GM19025 (cell line): Measurements from ENCODE around the gene UCK2.

Experiments
- ATAC-seq: cut with Tn5 transposase; IDR thresholded peaks from one replicate; pipeline ENCODE4 v1.9.1; 2021; ENCODE audit warnings: mild to moderate bottlenecking, low read depth, moderate library complexity; ENCODE audit not compliant: unreplicated experiment

The UCK2 gene

DNA sequence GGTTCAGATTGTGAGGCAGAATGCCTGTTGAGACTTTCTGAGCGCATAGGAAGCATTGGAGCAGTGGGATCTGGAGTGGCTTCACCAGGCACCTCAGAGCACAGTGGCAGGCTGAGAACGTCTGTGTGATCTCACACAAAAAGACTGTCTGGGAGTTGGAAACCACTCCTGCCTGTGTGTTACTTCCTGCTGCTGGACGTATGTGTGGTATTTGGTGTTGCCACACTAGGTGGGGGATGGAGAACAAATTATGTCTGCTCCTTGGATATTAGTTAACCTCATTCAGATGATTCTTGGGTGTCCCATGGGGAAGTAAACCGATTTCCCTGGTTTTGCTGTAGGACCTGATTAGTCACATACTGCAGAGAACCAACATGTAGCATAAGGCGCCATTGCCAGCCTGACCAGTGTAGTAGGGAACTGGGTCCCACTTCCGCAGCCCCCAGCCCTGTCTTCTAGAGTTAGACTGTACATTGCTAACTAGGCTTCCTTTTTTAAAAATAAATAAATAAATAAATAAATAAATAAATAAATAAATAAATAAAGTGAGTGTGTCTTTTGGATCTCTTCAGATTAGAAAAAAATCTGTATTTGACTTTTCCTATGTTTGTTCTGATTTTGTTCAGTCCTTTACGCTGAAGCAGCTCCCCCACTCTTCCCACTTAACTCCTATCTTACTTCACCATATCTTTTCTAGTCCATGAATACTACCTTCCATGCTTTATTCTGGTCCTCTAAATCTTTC is 26.9 kb downstream of the UCK2 start:
- no peak for ATAC-seq

DNA sequence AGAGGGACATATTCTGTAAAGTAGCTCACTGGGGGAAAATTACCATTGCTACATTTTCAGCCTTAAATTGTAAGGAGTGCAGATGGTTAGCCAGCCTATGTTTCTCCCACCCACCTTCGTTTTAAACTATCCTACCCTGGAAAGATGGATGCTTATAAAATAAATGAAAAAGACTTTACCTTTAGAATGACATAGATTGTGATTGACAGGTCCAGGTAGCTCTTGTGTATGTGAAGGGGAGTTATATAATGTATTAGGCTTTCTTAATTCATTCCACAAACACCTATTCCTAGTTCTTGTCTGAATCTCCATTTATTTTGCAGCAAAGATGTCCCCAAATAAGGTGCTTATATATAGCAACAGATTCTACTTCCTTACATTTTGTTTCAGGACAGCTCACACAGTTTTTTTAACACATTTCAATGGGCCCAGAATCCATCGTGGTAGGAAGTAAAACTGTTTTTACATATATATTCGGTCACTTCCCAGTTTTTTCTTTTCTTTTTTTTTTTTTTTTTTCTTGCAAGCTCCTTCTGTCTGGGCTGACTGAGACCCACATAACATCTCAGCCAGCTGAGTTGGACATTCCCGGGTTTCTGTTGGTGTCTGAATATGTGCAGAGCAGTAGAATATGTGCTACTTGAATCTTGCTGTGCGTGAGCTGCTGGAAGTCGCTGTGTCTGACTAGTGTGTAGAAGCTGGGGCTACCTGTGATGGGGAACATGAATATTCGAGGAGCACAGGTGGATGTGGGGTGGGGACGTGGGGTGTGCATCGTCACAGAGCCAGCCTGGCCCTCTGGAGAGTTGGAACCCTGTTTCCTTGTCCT is 27.8 kb downstream of the UCK2 start:
- no peak for ATAC-seq

DNA sequence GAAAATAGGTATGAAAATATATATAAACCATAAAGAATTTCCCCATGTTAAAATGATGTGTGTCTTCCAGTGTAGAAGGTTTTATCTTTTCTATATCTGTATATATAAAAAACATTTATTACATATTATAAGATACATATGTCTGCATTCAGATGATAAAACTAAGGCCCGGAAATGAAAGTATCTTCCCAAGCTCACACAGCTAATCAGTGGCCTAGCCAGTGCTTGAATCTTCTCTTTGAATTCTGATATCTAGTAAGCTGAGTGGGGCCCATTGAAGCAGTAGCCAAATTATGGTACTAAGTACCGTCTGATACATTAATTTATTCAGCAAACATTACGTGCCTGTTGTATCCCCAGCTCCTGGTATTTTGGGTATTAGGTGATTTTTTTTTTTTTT is 28.6 kb downstream of the UCK2 start:
- ATAC-seq, result no peak

DNA sequence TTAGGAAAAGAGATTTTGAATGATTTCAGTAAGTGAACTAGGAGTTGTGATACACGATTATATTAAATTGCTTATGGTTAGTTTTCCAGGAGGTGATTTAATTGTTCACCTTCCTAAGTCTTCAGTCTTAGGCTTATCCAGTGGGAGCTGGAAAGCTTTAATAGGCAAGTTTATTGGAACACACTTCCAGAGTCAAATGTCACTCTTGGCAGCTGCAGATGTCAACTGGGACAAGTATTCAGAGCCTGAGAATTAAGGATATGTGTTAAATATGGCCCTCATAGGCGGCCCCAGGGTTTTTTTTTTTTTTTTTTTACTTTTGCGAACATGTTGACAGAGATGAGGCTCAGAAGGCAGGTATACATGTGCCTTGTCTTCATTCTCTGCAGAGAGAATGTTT is 29.2 kb downstream of the UCK2 start:
- ATAC-seq, result no peak

DNA sequence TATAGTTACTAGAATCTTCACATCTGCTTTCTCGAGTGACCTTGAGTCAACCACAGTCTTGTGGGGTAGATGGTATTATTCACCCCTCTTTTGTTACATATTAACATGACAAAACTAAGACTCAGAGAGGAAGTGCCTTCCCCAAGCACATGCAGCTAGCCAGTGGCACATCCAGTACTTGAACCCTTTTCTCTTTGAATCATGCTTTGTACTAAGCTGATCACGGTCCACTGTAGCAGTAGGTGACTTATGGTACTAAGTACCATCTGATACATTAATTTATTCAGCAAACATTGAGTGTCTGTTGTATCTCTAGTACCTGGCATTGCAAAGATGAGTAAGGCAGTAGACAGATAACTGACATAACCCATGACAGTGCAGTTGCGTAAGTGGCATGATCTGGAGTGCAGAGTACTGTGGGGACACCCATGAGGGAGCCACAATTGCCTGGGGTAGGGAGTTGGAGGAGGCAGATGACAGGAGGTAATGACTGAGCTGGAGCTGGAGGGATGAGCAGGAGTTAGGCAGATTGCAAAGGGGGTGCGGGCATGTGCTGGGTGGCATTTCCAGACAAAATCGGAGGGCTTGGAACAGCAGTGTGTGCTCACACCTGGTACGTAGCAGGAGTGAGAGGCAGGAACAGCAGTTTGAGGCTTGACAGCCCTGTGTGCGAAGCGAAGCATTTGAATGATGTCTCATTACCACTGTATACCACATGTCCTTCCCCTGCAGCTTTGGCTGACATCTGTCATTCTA is 29.8 kb downstream of the UCK2 start:
- peak; percentile 94 for ATAC-seq

DNA sequence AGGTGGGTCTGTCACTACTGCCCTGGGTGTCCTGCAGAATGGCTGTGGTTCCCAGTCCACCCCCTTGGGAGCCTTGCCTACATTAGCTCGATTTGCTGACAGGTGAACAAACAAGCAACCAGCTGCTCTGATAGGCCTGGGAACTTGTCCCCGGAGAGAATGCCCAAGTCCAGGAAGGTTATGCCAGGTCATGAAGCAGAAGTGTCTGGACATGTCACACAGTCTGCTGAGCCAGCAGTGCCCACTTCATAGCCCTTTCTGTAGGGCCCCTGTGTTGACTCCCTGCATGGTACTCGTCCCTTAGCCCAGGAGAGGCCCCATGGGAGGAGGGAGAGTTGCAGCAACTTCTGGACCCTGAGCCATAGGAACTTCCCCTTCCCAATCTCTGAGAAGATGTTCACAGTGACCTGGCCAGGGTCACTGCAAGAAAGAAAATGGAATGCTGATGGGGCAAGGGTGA is 31.0 kb downstream of the UCK2 start:
- no peak for ATAC-seq

DNA sequence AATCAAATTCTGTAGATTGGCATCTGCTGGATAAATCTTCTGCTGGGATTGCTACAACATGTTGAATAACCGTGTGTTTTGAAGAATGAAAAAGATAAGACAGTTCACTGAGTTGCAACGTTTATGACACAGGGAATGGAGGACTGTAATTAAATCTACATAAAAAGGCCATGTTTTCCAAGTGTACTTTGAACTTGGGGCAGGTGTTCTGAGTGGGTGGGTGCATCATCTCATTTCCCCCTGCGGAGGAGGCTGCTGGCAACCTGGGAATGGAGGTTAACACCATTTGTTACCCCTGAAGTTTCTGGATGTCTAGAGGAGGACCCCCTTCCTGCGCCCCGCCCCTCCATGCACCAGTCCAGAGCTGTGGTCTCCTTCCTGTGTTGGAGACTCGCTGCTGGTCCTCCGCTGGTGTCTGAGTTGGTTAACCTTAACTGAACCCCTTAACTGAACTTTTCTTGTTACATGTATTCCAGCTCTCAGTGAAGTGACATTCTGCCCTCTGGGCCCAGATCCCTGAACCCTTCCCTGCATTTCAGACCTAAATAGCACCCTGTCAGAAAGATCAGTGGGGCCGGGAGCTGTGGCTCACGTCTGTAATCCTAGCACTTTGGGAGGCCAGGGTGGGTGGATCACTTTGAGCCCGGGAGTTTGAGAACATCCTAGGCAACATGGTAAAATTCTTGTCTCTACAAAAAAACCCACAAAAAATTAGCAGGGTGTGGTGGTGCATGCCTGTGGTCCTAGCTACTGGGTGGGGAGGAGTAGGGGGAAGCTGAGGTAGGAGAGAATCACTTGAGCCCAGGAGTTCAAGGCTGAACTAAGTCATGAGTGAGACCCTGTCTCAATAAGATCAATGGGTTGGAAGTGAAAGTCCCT is 31.8 kb downstream of the UCK2 start:
- ATAC-seq, result no peak

DNA sequence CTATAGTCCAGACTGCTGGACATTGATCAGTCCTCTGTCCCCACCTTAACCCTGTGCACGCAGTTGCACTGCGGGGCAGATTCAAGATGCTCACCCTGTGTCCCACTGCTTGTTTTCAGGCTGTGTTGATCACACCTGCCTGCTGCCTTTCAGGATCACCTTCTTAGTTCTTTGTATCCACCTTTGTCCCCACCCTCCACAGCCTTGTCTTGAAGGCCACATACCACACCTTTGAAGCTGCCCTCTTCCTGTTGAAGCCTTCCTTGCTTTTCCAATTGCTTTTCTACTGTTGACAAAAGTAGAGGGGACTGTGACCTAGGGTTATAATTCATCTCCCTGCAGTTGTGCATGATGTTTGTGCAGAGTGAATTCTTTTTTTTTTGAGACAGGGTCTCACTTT is 32.7 kb downstream of the UCK2 start:
- no peak for ATAC-seq

DNA sequence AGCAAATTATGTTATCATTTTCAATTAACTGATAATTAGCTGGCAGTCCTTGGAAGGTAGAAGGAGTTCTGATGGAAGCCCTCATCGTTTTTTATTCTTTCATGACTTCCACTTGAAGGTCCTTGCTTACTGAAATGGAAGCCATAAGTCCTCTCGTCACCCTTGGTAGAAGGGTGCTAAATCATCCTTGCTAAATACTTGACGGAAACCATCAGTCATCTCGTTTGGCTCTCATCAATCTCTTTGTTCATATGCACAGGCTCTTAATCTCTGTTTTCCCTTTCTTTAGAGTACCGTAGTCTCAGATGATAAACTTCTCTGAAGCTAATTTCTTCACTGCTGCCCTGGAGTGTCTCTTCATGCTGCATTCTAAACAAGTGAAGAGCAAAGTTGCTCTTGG is 34.5 kb downstream of the UCK2 start:
- no peak for ATAC-seq

DNA sequence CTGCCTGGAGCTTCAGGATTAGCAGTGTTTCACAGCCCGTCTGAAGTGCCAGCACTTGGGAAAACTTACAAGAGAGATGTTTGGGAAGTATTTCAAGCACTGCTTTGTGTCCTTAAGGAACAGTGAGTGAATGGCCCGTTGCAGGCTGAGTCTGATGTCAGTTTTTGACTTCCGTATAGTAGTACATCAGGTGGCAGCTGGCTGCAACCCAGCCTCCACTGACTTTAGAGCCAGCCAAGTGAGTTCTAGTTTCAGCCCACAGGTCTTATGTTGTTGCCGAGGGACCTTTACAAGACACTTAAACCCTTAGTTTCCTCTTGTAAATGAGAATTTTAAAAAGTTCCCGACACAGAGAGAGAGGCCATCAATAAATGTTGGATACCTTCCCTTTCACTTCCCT is 35.0 kb downstream of the UCK2 start:
- ATAC-seq, result no peak

DNA sequence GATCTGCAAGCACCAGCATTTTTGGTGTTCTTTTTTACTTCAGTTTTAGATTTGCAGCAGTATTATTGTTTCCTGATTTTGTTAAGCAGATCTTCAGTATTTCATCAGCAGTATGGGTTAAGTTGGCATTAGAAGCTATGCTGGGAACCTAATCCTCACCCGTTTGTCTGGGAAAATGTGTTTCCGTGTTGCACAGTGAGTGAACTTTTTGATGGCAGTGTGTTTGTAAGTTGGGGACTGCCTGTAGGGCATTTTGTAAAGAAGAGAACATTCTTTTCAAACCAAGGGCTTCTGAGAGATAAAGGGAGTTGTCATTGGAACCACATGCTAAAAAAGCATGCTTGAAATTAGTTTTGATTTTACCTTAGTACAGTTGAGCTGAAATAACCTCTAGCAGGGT is 35.9 kb downstream of the UCK2 start:
- ATAC-seq, result no peak

DNA sequence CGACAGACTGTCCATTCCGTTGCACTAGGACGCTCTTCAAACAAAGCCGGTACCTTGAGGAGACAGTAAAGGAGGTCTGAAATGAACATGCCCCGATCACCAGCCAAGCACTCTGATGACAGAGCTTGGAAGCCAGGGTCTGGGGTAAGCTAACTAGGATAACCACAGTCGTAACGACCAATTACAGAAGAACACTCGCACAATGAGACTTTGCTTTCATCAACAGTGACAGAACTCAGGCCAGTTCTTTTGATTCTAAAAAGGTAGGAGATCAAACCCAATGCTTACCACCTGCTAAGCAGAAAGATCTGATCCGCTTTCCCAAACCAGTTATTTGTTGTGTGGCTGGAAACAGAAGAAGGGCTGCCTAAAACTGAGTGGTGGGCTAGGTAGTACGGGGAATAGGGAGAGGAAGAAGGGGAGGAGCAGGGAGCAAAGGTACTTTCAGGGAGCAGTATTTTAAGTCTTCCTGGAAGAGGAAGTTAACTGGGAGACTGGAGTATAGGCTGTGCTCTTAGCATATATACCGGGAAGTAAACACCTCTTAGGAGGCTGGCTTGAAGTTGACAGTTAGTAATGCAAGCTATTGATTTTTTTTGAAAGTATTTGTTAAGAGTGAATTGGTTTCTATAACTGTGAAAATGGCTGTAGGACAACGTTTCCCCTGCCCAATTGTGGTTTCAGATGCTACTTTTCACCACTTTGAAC is 38.4 kb downstream of the UCK2 start:
- ATAC-seq, result no peak

DNA sequence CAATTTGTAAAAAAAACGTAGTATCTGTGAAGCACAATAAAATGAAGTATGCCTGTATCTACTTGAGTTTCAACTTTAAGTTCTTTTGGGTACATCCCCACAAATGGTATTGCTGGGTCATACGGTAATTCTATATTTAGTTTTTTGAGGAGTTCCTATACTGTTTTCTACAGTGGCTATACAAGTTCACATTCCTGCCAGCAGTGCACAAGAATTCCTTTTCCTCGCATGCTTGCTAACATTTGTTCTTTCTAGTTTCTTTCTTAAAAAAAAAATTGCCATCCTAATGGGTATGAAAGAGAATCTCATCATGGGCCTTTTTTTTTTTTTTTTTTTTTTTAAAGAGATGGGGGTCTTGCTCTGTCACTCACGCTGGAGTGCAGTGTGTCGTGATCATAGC is 41.9 kb downstream of the UCK2 start:
- ATAC-seq, result no peak

DNA sequence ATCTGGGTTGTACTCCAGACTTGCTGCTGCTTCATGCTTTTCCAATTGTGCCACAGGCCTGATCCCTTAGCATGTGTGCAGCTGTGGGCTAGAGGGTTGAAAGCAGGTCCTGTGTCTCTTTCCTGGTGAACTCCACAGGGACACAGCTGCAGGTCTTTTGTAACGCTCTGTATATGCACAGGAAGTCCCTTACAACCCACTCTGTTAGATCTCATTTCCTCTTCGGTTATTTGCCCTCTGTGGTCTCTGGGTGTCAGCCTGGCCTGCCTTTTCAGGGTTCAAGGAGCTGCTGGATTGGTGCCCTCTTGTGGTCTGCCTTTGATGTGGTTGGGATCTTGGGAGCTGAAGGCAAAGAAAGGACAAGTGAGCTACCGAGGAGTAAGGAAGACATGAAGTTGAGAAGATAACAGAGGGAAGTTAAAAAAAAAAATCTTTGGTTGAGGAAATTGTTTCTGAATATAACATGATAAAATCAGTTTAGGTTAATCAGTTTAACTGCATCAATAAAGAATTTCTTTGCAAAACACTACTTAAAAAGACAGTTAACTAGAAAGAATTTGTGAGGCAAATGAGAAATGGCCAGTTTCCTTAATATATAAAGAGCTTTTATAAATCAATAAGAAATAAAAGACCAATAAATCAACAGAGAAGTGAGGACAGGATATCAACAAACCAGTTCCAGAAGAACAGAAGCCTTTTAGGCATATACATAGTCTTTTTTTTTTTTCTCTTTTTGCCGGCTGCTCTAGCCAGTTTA is 44.1 kb downstream of the UCK2 start:
- peak; percentile 77 for ATAC-seq

DNA sequence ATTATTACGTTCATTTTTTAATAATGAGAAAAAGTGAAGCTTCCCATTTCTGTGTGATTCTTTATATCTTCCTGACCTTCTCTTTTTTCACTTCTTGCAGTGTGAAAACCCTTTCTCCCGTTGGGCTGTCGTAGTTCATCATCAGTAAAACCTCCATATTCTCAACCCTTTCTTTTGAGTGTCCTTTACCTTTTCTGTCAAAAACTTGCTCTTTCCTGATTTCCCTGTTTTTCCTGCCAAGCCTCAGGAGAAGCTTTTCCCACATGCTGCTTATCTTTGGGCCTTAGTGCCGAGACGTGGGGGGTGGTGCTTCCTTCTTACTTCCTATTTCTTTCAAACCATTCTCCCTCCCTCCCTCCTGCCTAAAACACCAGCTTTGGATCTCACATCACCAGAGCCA is 46.1 kb downstream of the UCK2 start:
- ATAC-seq, result no peak

DNA sequence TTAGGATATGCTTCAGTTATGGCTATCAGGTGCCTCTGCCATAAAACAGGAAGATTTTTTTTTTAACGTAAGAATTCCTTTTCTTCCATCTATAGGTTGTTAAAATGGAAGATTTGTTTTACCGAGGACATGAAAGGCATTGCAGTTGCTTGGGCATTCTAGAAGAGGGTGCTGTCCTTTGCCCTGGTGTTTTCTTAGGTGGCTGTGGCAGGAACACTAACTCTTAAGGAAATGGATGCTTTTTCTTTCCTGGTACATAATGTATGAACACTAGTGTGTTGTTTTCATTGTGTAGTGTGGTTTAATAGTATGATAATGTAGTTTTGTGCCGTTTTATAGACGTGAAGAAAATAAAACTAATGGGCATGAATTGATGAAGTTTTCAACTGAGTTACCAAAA is 47.2 kb downstream of the UCK2 start:
- ATAC-seq, result no peak

DNA sequence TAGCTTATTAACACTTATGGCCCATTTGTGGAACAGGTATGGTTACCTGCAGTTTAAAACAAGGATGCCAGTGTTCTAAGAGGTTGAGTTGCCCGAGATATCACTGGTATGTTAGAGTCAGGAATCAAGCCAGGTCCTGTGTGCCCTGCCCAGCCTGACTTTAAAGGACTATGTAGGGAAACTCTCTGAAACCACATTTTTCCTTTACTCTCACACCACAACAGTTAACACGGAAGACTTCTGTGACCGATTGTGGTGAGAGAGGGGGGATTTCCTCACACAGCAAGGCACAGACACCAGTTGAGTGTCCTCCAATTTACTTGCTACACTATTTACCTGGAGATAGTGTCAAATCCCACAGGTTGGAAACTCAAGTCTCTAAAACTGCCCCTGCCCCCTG is 47.8 kb downstream of the UCK2 start:
- no peak for ATAC-seq

DNA sequence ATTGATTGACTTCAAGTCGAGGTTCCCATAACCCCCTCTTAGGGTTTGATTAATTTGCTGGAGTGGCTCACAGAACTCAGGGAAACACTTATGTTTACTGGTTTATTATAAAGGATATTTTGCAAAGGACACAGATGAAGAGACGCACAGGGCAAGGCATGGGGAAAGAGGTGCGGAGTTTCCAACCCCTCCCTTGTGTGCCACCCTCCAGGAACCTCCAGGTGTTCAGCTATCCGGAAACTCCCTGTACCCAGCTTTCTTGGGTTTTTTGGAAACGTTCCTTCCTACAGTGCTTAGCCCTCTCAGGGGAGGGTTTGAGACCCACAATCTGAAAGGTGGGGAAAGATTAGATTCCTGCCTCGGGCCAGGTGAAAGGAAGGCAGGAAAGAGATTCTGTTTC is 48.2 kb downstream of the UCK2 start:
- no peak for ATAC-seq

DNA sequence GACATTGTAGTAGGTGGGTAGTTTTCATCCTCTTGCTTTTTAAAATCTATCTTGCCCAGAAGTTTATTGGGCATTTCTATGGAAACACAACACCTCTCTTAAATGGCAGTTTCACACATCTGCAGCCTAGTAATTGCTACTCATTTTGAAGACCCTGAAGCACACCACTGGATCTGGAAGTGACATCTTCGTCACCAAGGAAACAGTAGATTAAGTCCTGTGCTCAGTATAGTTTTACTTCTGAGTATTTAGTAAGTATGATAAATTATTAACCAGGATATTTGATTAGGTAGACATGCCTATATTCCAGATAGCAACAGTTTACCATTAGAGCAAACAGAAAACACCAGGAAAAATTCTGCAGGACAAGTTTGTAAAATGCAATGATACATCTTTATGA is 48.7 kb downstream of the UCK2 start:
- no peak for ATAC-seq
